Measurements from ENCODE around the gene SETD7.

Gene SETD7

DNA sequence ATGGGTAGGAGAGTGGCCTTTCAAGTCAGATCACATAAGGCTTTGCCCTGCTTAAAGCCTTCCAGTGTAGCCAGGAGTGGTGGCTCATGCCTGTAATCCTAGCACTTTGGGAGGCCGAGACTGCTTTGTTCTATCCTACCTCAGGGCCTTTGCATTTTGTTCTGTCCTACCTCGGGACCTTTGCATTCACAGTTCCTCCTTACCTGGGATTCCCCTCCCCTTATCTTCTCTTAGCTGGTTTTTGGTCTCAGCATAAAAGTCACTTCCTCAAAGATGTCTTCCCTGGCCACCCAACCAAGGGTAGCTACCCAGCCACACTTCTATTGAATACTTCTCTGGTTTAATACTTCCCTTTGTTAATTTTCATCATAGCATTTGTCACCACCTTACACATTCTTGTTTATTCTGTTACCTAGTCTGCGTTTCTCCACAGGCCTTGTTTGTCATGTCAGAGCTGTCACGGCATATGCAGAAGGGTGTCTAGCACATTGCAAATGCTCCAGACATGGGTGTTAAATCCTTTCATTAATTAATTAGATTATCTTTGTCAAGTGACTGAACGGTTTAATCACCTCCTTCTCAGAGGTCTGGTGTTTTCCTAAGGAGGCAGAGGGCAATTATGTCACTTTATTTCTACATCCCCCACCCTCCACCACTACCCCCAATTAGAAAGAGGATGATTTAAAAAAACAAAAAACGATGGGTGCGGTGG is 11.3 kb upstream of the SETD7 start:
- CTCF ChIA-PET = interaction anchor here (1.6 kb wide), 1 partner anchor 9 kb away, joined by 4 read pairs; no protein-coding TSS in a partner anchor
- DNase-seq (ENCODE audit: low read depth, low spot score) = no peak
- no peak overlapping the region for H3K4me3 ChIP-seq (ENCODE audit: low read depth, low read length)
- TF ChIP-seq, protein P1, sequence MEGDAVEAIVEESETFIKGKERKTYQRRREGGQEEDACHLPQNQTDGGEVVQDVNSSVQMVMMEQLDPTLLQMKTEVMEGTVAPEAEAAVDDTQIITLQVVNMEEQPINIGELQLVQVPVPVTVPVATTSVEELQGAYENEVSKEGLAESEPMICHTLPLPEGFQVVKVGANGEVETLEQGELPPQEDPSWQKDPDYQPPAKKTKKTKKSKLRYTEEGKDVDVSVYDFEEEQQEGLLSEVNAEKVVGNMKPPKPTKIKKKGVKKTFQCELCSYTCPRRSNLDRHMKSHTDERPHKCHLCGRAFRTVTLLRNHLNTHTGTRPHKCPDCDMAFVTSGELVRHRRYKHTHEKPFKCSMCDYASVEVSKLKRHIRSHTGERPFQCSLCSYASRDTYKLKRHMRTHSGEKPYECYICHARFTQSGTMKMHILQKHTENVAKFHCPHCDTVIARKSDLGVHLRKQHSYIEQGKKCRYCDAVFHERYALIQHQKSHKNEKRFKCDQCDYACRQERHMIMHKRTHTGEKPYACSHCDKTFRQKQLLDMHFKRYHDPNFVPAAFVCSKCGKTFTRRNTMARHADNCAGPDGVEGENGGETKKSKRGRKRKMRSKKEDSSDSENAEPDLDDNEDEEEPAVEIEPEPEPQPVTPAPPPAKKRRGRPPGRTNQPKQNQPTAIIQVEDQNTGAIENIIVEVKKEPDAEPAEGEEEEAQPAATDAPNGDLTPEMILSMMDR (IDR thresholded peaks at IDR 0.05; ENCODE audit: insufficient read depth, low read length, missing control alignments) = no peak
- POLR2A ChIA-PET = no interaction called here

GRCh38 chr4:139564502-139564901 is 8.5 kb upstream of the SETD7 start:
- H3K4me3 ChIP-seq (ENCODE audit: low read depth, low read length) = no peak overlapping the region
- ChIA-PET POLR2A (no interaction called here), CTCF (interaction anchor here (1.0 kb wide), 1 partner anchor 88 kb away, joined by 3 read pairs; no protein-coding TSS in a partner anchor)
- DNase-seq (ENCODE audit: low read depth, low spot score) = no peak
- TF ChIP-seq, protein P1 (IDR thresholded peaks at IDR 0.05; ENCODE audit: insufficient read depth, low read length, missing control alignments) = no peak

DNA sequence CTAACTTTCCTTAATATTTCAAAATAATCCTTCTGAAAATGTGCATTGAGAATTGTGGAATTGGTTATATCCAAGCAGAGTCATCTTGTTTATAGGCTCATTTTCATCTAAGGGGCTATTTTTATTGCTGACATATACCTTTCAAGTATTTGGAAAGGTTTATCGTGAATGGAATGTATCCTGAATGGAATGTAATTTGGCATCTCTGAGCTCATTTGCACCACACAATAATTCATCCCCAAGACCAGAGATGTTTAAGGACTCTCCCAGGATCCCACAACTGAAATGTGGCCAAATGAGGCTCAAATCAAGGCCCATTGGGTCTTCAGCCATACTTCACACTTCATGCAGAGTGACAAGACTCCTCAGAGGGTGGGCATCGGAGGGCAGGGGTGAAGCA is 7.5 kb upstream of the SETD7 start:
- ChIA-PET CTCF (no interaction called here), POLR2A (no interaction called here)
- DNase-seq (ENCODE audit: low read depth, low spot score) = no peak
- TF ChIP-seq, protein P1 (IDR thresholded peaks at IDR 0.05; ENCODE audit: insufficient read depth, low read length, missing control alignments) = no peak
- H3K4me3 ChIP-seq (ENCODE audit: low read depth, low read length) = no peak overlapping the region

DNA sequence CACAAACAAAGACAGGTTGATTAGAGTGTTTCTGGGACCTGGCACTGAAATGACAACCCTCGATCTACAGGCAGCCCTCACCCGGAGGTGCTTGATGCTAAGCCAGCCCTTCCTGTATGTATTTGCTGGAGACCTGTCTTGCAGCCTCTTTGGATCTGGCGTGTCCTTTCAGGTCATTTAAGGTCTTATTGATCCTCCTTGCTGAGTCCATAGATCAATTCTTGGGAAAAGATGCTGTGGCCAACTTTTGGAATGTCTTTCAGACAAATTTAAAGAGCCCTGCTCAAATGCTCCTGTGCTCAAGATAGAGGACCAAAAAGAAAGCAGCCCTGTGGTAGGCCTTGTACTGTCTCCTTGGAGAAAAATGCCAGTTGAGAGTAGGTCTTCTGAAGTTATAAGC is 6.8 kb upstream of the SETD7 start:
- H3K4me3 ChIP-seq (ENCODE audit: low read depth, low read length) = no peak overlapping the region
- TF ChIP-seq, protein P1 (IDR thresholded peaks at IDR 0.05; ENCODE audit: insufficient read depth, low read length, missing control alignments) = no peak
- POLR2A ChIA-PET = no interaction called here
- DNase-seq (ENCODE audit: low read depth, low spot score) = no peak
- CTCF ChIA-PET = interaction anchor here (1.1 kb wide), 1 partner anchor 9 kb away, joined by 3 read pairs; no protein-coding TSS in a partner anchor

GRCh38 chr4:139562067-139562684 is 6.2 kb upstream of the SETD7 start:
- H3K4me3 ChIP-seq (ENCODE audit: low read depth, low read length) = no peak overlapping the region
- ChIA-PET POLR2A (no interaction called here), CTCF (interaction anchor here (1.1 kb wide), 1 partner anchor 9 kb away, joined by 3 read pairs; no protein-coding TSS in a partner anchor)
- TF ChIP-seq, protein P1 (IDR thresholded peaks at IDR 0.05; ENCODE audit: insufficient read depth, low read length, missing control alignments) = no peak
- no peak for DNase-seq (ENCODE audit: low read depth, low spot score)

DNA sequence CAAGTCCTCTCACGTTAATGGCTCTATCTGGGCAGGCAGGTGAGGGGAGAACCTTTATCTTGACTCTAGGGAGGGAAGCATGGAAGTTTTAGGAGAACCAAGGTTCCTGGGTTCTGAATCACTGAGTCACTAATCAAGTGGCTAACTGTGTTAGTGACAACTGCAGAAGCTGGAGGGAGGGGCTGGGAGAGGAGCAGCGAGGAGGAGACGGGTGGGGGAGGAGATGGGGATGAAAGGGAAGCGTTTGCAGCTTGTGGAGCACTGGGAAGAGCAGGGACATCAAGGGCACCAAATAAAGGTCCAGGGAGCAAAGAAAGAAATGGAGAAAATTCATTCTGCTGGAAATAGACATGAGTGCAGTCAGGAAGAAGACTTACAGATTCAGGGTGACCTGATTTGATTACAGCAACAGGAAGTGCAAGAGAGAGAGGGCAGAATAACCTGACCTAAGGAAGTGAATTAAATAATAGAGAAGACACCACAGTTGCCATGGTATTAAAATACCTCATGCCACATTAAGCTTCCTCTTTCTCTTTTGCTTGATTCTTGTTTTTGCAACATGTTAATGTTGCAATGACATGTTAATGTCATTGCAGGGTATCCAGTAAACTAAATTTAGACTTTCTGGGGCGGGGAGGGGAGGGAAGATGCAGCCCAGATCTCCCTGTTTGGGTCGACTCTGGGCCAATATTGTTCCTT is 4.5 kb upstream of the SETD7 start:
- TF ChIP-seq, protein P1 (IDR thresholded peaks at IDR 0.05; ENCODE audit: insufficient read depth, low read length, missing control alignments) = no peak
- ChIA-PET POLR2A (no interaction called here), CTCF (no interaction called here)
- no peak for DNase-seq (ENCODE audit: low read depth, low spot score)
- no peak overlapping the region for H3K4me3 ChIP-seq (ENCODE audit: low read depth, low read length)
